Stimulated activated CD4-positive, alpha-beta T cell treated with anti-CD3 and anti-CD28 coated beads, TNF-alpha, amount 100 ng/mL, for 24 hours (primary cell): ENCODE data around the gene RTEL1.

Experiments used
- DNase-seq, 3 experiments: peaks; one replicate each; pipeline ENCODE4 v3.0.0-alpha.2; 2020; ENCODE audit warnings: low read depth in 3 of 3

The RTEL1 gene

DNA sequence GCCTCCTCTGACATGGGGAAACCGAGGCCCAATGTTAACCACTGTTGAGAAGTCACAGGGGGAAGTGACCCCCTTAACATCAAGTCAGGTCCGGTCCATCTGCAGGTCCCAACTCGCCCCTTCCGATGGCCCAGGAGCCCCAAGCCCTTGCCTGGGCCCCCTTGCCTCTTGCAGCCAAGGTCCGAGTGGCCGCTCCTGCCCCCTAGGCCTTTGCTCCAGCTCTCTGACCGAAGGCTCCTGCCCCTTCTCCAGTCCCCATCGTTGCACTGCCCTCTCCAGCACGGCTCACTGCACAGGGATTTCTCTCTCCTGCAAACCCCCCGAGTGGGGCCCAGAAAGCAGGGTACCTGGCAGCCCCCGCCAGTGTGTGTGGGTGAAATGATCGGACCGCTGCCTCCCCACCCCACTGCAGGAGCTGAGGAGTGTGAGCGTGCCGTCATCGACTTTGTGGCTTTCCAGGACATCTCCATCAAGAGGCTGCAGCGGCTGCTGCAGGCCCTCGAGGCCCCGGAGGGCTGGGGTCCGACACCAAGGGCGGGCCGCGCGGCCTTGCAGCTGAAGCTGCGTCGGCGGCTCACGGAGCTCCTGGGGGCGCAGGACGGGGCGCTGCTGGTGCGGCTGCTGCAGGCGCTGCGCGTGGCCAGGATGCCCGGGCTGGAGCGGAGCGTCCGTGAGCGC is 39.9 kb downstream of the RTEL1 start:
- DNase-seq = no peak

GRCh38 chr20:63698739-63699465 is 40.8 kb downstream of the RTEL1 start:
- DNase-seq = peak; percentile 26 to 70 (median 39)

DNA sequence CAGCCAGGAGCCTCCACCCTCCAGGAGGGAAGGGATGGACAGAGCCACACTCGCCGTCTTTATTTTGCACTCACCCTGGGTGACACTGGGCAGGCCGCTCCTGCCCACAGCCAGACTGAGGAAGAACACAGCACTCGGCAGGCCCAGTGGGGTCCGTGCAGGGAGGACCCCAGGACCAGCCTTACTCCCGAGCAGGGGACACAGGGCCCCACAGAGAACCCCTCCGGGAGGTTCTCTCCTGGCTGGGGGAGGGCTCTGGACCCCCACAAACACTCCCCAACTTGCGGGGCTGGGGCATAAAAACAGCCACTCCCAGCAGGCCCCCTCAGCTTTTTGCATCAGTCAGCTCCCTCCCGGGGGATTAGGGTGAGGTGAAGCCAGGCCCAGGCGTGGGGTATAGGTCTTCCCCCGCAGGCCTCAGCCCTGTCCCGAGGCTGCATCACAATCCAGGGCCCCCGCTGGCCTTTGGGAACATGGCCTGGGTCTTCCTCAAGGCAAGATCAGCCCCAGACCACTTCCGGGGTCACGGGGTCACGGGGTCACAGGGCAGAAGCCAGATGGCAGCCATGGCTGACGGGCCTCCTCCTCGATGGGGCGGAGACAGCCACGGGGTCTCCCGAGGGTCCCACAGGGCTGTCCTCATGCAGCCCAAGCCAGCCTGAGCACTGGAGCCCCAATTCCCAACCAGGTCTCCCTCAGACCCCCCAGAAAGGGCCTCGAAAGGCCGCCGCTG is 41.5 kb downstream of the RTEL1 start:
- no peak for DNase-seq

DNA sequence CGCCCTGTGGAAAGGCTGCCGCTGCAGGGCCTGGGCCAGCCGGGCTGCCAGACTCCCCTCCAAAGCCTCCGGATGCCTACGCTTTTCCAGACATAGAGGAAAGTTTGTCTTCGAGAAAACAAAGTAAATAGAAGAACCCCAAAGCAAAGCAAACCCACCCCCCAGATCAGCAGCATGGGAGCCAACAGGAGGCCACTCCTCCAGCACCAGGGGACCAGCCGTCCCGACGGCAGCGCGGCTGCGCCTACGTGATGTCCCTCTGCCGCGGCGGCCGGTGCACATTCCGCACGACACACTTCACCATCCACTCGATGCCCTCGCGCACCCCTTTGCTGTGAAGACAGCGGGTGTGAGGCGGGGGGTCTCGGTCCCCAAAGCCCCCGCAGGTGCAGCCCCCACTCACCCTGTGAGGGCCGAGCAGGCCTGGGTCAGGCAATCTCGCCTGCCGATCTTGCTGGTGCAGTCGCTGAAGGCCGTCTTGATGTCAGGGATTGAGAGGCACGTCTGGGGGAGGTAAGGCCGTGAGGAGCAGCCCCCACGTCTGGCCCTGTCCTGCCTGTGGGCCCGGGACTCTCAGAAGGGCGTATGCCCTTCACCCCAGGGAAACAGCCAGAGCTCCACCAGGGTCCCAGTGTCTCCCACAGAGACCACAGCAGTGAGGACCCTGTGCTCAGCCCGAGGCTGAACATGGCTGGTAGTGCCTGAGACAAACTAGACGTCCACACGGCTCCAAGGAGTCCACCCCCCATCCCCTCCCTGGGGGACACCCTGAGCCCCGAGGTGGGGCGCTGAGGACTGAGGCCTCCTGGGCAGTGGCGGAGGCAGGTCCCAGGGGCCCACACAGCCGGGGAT is 42.3 kb downstream of the RTEL1 start:
- DNase-seq = no peak

DNA sequence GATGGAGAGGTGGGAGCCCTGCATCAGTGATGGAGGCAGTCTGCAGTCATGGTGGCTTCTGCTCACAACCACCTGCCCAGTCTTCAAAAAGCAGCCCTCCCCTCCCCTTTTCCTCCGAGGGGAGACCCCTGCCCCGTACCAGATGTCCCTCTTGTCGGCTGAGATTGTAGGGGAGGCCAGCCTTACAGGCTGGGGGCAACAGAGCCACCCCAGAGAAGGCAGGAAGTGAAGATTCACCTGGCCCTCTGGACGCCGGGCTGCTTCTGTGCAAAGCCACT is 42.9 kb downstream of the RTEL1 start:
- DNase-seq = no peak

DNA sequence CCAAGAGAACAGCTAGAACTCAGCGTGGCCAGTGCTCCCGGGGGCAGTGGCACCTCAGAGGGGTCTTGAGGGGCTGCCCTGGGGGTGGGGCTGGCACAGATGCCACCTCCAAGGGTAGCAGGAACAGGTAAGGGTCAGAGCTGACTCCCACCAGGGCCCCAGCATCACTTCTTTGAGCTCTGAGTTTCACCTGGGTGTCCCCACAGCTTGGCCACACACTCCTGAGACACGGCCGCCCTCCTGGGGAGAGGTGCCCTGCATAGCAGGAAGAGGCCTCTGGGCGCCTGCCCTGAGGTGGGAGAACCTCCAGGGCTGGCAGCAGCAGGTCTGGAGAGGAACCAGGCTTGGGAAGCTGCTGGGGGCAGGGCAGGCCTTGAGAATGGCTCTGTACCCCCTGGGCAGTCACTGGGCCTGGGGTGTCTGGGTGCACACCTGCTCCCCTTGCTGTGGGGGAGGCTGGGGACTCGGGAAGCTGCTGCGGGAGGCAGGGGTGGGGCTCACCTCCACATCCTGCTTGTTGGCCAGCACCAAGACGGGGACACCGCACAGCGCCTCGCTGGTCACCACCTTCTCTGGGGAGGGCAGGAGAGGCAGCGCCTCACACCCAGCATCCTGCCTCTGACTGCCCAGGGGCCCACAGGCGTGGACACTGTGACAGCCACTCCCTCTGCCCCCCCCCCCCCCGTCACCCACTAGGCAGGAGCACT is 43.4 kb downstream of the RTEL1 start:
- no peak for DNase-seq

GRCh38 chr20:63702036-63702665 is 44.0 kb downstream of the RTEL1 start:
- no peak for DNase-seq

DNA sequence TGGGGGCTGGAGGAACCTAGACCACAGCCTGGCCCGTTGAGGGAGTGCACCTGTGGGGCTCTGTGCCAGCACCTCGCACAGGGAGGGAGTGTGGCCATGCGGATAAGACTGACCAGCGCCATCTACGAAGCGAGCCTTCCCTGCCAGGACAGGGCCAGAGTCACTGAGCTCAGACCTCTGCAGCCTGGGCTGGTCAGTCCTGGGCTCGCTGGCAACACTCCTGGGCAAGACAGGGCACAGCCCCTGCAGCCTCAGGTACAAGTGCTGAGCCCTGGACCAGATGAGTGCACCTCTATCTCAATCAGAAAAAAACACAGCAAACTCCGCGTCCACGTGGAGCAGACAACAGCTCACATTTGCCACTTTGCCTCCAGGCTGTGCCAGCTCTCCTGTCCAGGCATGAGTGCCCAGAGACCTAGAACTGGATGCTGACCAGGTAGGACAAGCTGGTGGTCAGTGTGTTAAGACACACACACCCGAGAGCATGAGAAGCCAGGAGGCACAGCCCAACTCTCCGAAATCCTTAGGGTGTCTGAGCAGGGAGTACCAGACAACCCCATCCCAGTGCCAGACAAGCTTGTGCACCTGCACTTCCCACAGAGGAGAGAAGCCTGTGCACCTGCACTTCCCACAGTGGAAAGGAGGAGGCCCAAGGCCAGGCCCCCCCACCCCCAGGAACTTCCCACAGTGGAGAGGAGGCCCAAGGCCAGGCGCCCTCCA is 44.8 kb downstream of the RTEL1 start:
- no peak for DNase-seq

DNA sequence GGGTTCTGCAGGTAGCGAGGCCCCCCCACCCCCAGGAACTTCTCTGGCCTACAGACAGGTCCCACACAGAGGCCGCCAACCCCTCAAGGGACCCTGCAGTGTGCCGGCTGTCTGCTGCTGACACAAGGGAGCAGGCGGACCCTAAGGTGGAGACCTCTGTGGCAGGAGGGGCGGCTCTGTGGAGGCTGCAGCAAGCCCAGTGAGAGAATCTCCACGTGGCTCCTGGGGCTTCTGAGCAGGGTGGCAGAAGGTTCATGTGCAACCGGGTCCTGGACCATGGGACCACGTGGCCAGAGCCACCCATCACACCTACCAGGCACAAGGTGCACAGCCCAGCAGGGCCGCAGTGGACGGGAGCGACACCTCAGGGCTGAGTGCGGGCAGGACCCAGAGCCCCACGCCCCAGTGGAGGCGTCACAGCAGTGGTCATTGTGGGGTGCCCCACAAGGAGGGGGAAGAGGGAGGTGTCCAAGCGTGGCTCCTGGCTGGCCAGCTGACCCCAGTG is 45.4 kb downstream of the RTEL1 start:
- no peak for DNase-seq

- no peak for DNase-seq
Observed at GRCh38 chr20:63703976-63704748, 46.0 kb downstream of the RTEL1 start.

GRCh38 chr20:63704749-63705117 is 46.6 kb downstream of the RTEL1 start:
- no peak for DNase-seq

- no peak for DNase-seq
Observed at GRCh38 chr20:63705232-63706026, 47.3 kb downstream of the RTEL1 start.

GRCh38 chr20:63706027-63706695 is 48.0 kb downstream of the RTEL1 start:
- DNase-seq = no peak

- DNase-seq = peak; percentile 34 to 64 (median 35)
Observed at GRCh38 chr20:63706852-63707557, 48.9 kb downstream of the RTEL1 start.

DNA sequence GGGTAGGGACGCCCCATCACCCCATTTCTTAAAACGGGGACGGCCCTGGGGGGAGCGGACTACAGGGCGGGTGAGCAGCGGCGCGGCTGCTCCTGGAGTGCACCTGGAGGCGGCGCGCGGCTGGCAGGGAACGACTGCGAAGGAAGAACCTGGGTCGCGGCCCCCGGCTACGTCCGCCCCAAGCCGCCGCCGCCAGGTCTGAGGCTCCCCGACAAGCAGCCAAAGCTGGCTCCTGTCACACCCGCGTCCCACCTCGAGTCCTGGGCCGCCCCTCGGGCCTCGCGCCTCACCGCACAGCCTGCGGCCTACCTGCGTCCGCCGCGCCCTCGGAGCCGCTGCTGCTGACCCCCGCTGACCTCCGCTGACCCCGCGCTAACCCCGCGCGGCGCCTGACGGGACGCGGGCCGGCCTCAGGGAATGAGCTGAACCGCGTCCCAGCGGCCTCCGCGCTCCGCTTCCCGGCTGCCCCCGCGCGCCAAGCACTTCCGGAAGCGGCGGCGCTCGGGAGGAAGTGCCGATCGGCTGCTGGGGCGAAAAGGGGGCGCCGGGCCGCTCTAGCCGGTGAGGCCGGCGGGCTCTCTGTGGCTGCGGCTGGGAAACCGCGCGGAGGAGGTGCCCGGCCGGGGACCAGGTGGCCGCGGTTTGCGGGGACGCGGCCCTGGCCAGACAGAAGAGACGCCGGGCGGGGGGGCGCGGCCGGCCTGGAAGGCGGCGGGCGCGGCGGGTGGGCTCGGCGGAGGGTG is 49.6 kb downstream of the RTEL1 start, which contains the start of the genes ARFRP1 and ZGPAT:
Gene ARFRP1, minus strand, starts transcription at position 419 of the 743 bp plus-strand sequence. CDS start 885 bp downstream, outside the sequence.
Gene ZGPAT, plus strand, starts transcription at position 482 of the 743 bp plus-strand sequence. CDS start 542 bp downstream, outside the sequence.
- DNase-seq = peak; percentile 72 to 86 (median 81)
